ENCODE data around the gene SPEF2.

Gene SPEF2

DNA sequence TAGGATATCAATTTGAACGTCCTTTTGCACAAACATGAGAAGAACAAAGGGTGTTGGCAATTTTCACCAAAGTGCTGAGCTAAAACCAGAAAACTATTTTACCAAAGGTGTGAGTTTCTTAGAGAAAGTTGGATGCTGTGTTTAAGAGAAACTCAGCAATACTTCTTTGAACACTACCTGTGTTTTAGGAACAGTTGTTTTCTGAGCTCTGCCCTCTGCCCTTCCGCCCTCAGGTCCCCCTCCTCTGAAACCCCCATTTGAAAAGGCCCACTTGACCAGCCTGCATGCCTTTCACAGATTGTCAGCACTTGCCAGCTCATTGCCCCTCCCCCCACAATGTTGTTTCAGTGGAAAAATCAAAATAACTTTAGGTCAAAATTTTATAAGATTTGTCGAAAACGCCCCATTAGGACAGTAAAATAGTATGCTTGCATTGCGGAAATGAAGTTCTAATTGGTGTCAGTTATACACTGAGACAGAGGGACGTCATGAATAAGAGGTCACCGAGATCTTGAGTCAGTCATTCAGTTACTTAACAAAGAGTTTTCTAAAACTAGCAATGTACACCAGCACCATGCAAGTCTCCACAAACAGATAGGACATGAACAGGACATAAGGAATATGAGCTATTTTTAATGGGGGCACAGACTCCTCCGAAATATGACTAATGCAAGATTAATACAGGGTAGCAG is 177.2 kb downstream of the SPEF2 start:
- no peak overlapping the region for H3K4me3 ChIP-seq
- no peak overlapping the region for H3K4me2 ChIP-seq
- no peaks in the 10 kb centered on the region for H3K36me3 ChIP-seq
- H3K4me1 ChIP-seq, result peaks cover 0 to 9% (median 3%) of the 10 kb centered on the region in 10 experiments; a peak in 6 of 20 replicates
- no peaks in the 10 kb centered on the region for H3K27me3 ChIP-seq
- no peak for TF ChIP-seq Cebpa-rat (IDR thresholded peaks at IDR 0.05)
- no peak overlapping the region for H3K27ac ChIP-seq
- no peaks in the 10 kb centered on the region; a peak in 1 of 22 replicates for H3K9me3 ChIP-seq (replicated peaks in 1 of 11)
- H4K20me1 ChIP-seq, result no peaks in the 10 kb centered on the region
- no peak overlapping the region for H3K9ac ChIP-seq

GRCh38 chr5:35799181-35799580 is 181.5 kb downstream of the SPEF2 start:
- Histone ChIP-seq H4K20me1 (no peaks in the 10 kb centered on the region), H3K9me3 (replicated peaks in 1 of 11) (no peaks in the 10 kb centered on the region), H3K9ac (no peak overlapping the region), H3K36me3 (no peaks in the 10 kb centered on the region), H3K27ac (no peak overlapping the region), H3K4me3 (no peak overlapping the region), H3K4me1 (peaks cover 7 to 29% (median 20%) of the 10 kb centered on the region in 10 experiments; a peak in 19 of 20 replicates), H3K4me2 (no peak overlapping the region), H3K27me3 (no peaks in the 10 kb centered on the region)
- TF ChIP-seq Cebpa-rat (IDR thresholded peaks at IDR 0.05), result no peak

GRCh38 chr5:35799753-35800152 is 182.1 kb downstream of the SPEF2 start:
- Histone ChIP-seq H3K27me3 (no peaks in the 10 kb centered on the region), H3K9me3 (replicated peaks in 1 of 11) (no peaks in the 10 kb centered on the region), H3K27ac (no peak overlapping the region), H3K9ac (no peak overlapping the region), H3K4me1 (peaks cover 7 to 35% (median 24%) of the 10 kb centered on the region in 10 experiments; a peak in 19 of 20 replicates), H3K36me3 (no peaks in the 10 kb centered on the region), H4K20me1 (no peaks in the 10 kb centered on the region), H3K4me3 (no peak overlapping the region), H3K4me2 (no peak overlapping the region)
- TF ChIP-seq Cebpa-rat (IDR thresholded peaks at IDR 0.05), result no peak

DNA sequence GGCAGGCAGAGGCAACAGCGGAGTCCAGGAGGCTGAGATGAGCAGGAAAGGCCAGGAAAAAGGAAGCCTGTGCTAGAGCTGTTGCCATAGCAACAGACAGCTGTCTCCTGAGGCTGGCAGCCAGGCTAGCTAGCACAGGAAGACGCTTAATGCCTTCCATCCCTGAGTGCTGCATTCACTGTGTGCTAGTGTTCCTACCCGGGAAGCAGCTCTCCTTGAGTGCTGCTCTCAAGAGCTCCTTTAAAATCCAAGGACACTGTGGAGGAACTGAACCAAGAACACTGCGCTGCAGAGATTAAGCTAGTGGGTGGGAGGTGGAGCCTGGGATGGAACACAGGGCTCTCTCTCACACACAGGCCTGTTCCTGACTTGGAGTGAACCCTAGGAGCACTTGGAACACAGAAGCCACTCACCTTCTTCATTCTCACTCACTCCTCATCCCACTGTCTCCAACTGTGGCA is 185.6 kb downstream of the SPEF2 start:
- no peak overlapping the region for H3K4me3 ChIP-seq
- H3K27ac ChIP-seq, result no peak overlapping the region
- no peaks in the 10 kb centered on the region for H3K27me3 ChIP-seq
- no peaks in the 10 kb centered on the region for H3K9me3 ChIP-seq (replicated peaks in 1 of 11)
- no peak for TF ChIP-seq Cebpa-rat (IDR thresholded peaks at IDR 0.05)
- H3K4me1 ChIP-seq, result peaks cover 7 to 26% (median 22%) of the 10 kb centered on the region in 10 experiments; a peak in 19 of 20 replicates
- H3K9ac ChIP-seq, result peak overlapping the region in 2 of 11 experiments; percentile 19 to 22; a peak in 2 of 22 replicates
- no peaks in the 10 kb centered on the region for H4K20me1 ChIP-seq
- no peaks in the 10 kb centered on the region for H3K36me3 ChIP-seq
- H3K4me2 ChIP-seq, result peak overlapping the region; percentile 26 to 72 (median 63); a peak in 21 of 22 replicates

GRCh38 chr5:35804201-35804653 is 186.6 kb downstream of the SPEF2 start:
- H3K9me3 ChIP-seq (replicated peaks in 1 of 11), result no peaks in the 10 kb centered on the region
- TF ChIP-seq Cebpa-rat (IDR thresholded peaks at IDR 0.05), result no peak
- no peak overlapping the region for H3K4me3 ChIP-seq
- H3K4me1 ChIP-seq, result peaks cover 7 to 26% (median 22%) of the 10 kb centered on the region in 10 experiments; a peak in 19 of 20 replicates
- H3K9ac ChIP-seq, result no peak overlapping the region
- H3K4me2 ChIP-seq, result peak overlapping the region in 7 of 11 experiments; percentile 37 to 72 (median 69); a peak in 10 of 22 replicates
- H3K27ac ChIP-seq, result no peak overlapping the region
- H3K27me3 ChIP-seq, result no peaks in the 10 kb centered on the region
- no peaks in the 10 kb centered on the region for H4K20me1 ChIP-seq
- H3K36me3 ChIP-seq, result no peaks in the 10 kb centered on the region

DNA sequence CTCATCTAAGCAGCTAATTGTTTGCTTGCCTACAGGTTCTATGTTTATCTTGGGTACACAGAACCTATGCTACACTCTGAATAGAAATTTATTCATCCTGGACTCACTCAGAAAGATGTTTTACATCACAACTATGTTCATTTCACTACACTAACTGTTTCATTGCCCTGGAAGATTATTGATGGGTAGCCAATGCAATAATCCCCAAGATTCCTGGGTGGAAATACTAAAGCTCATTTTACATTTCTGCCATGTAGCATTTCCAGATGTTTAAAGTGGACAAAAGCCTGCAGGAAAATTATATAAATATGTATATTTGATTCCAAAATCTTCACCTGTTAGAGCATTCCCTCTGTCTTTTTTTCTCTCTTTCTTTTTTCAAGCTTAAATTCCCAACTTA is 187.2 kb downstream of the SPEF2 start:
- Histone ChIP-seq H3K27me3 (no peaks in the 10 kb centered on the region), H3K4me2 (no peak overlapping the region), H3K9ac (no peak overlapping the region), H3K4me3 (no peak overlapping the region), H3K27ac (no peak overlapping the region), H4K20me1 (no peaks in the 10 kb centered on the region), H3K36me3 (no peaks in the 10 kb centered on the region), H3K4me1 (peaks cover 7 to 26% (median 22%) of the 10 kb centered on the region in 10 experiments; a peak in 19 of 20 replicates), H3K9me3 (replicated peaks in 1 of 11) (no peaks in the 10 kb centered on the region)
- TF ChIP-seq Cebpa-rat (IDR thresholded peaks at IDR 0.05), result no peak

DNA sequence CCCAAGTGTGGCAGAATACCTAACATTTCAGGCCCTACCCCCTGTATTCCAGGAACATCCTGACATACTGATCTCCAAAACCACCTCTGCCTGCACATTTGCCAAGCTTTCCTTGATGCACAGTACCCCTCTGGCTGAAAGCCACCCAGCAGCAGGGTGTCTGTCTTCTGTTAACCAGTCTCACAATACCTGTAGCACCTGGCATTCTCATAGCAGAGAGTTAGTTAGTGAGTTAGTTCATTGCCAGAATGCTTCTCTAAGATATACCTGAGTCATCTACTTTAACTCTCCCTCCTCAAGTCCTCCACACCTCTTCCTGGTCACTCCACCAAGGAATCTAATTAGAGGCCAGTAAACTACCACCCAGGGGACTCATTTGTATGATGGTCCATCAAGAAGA is 192.9 kb downstream of the SPEF2 start:
- no peak overlapping the region for H3K4me2 ChIP-seq
- TF ChIP-seq Cebpa-rat (IDR thresholded peaks at IDR 0.05), result no peak
- H4K20me1 ChIP-seq, result no peaks in the 10 kb centered on the region
- H3K9me3 ChIP-seq (replicated peaks in 1 of 11), result no peaks in the 10 kb centered on the region
- H3K4me1 ChIP-seq, result no peaks in the 10 kb centered on the region; a peak in 1 of 20 replicates
- H3K36me3 ChIP-seq, result no peaks in the 10 kb centered on the region
- H3K27me3 ChIP-seq, result no peaks in the 10 kb centered on the region
- no peak overlapping the region for H3K9ac ChIP-seq
- no peak overlapping the region for H3K4me3 ChIP-seq
- no peak overlapping the region for H3K27ac ChIP-seq

DNA sequence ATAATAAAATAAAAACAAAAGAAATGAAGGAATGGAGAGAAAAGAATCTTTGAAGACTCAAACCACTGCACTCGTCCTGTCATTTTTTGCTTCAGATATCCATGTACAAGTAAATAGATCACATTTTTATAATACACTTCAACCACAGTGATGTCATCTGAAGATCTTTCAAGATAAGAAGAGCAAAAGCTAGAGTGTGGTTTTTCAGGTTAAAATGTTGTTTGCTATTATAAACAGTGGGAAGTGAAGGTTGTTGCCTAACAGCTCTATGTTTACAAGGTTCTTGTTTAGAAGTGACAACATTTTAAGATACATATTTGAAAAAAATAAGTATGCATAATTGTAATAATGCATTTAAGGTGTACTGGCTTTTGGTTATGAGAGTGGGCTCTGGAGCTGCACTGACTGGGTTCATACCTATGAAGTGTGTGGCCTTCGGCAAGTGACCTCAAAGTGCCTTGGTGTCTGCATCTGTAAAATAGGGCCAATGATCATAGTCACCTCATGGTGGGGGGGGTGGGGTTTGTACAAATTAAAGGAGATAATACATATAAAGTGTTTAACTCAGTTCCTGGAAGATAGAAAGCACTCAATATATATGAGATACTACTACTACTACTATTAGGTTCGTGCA is 193.6 kb downstream of the SPEF2 start:
- Histone ChIP-seq H3K4me2 (no peak overlapping the region), H3K27me3 (no peaks in the 10 kb centered on the region), H3K27ac (no peak overlapping the region), H3K9me3 (replicated peaks in 1 of 11) (no peaks in the 10 kb centered on the region), H3K4me1 (no peaks in the 10 kb centered on the region; a peak in 1 of 20 replicates), H3K36me3 (no peaks in the 10 kb centered on the region), H4K20me1 (no peaks in the 10 kb centered on the region), H3K9ac (no peak overlapping the region), H3K4me3 (no peak overlapping the region)
- TF ChIP-seq Cebpa-rat (IDR thresholded peaks at IDR 0.05), result no peak

GRCh38 chr5:35813521-35813920 is 195.9 kb downstream of the SPEF2 start:
- Histone ChIP-seq H3K4me2 (no peak overlapping the region), H3K9ac (no peak overlapping the region), H4K20me1 (no peaks in the 10 kb centered on the region), H3K27me3 (no peaks in the 10 kb centered on the region), H3K36me3 (no peaks in the 10 kb centered on the region), H3K27ac (no peak overlapping the region), H3K9me3 (replicated peaks in 1 of 11) (no peaks in the 10 kb centered on the region), H3K4me1 (no peaks in the 10 kb centered on the region; a peak in 1 of 20 replicates), H3K4me3 (no peak overlapping the region)
- TF ChIP-seq Cebpa-rat (IDR thresholded peaks at IDR 0.05), result no peak

Data from BLaER1 treated with 17β-estradiol and CSF1 and Interleukin-3, amounts not matched to agents 10 nM and 100 nM (cell line).